Effector memory CD8-positive, alpha-beta T cell (primary cell): Measurements from ENCODE around the gene NEUROG1.
A peak's percentile ranks its signal among the peaks of the same experiment; 100 is the strongest.

Source experiments
- ATAC-seq: fragments of 150-1000 bp; cut with Tn5 transposase; replicated peaks from 2 replicates; pipeline ENCODE4 v1.10.0; 2021; ENCODE audit warnings: mild to moderate bottlenecking, moderate library complexity
- DNase-seq, 3 experiments: peaks; one replicate each; pipeline ENCODE4 v3.0.0; 2021
- H3K27ac Mint-ChIP-seq, 2 donors: one replicate each; pipeline ENCODE4 v1.8.0; 2022; ENCODE audit warnings: mild to moderate bottlenecking in 2 of 2, mixed read lengths in 2 of 2, moderate library complexity in 2 of 2
- H3K27me3 Mint-ChIP-seq, 2 donors: one replicate each; pipeline ENCODE4 v1.8.0; 2022; ENCODE audit warnings: mixed read lengths in 2 of 2
- H3K36me3 Mint-ChIP-seq: one replicate; pipeline ENCODE4 v1.8.0; 2022; ENCODE audit warnings: mild to moderate bottlenecking, moderate library complexity, mixed read lengths; ENCODE audit not compliant: insufficient read depth
- H3K4me1 Mint-ChIP-seq, 2 donors: one replicate each; pipeline ENCODE4 v1.8.0; 2022; ENCODE audit warnings: low read depth in 2 of 2, mixed read lengths in 2 of 2
- H3K4me3 Mint-ChIP-seq, 2 donors: one replicate each; pipeline ENCODE4 v1.8.0; 2022; ENCODE audit warnings: mild to moderate bottlenecking in 2 of 2, mixed read lengths in 2 of 2, moderate library complexity in 2 of 2
- H3K9me3 Mint-ChIP-seq, 2 donors: one replicate each; pipeline ENCODE4 v1.8.0; 2022; ENCODE audit warnings: mixed read lengths in 2 of 2

Gene NEUROG1

GRCh38 chr5:135492319-135492626, 43.5 kb downstream of the NEUROG1 start:
- no peak for DNase-seq
- H3K4me1 Mint-ChIP-seq: peaks cover 7 to 8% of the 10 kb centered on the region in 2 donors

GRCh38 chr5:135491552-135492318, 44.0 kb downstream of the NEUROG1 start:
- H3K9me3 Mint-ChIP-seq: no peaks in the 10 kb centered on the region
- DNase-seq (no peak), ATAC-seq (no peak)
- no peak overlapping the region for H3K4me3 Mint-ChIP-seq
- peaks cover 71 to 93% of the 10 kb centered on the region in 2 donors for H3K27me3 Mint-ChIP-seq
- H3K4me1 Mint-ChIP-seq: peaks cover 7 to 8% of the 10 kb centered on the region in 2 donors
- no peaks in the 10 kb centered on the region for H3K36me3 Mint-ChIP-seq
- H3K27ac Mint-ChIP-seq: no peak overlapping the region

More at GRCh38 chr5:135492319-135492626, 43.5 kb downstream of the NEUROG1 start:
- Mint-ChIP-seq H3K4me3 (no peak overlapping the region), H3K27ac (no peak overlapping the region), H3K9me3 (no peaks in the 10 kb centered on the region), H3K27me3 (peaks cover 66 to 93% of the 10 kb centered on the region in 2 donors), H3K36me3 (no peaks in the 10 kb centered on the region)
- ATAC-seq: no peak

GRCh38 chr5:135491038-135491551, 44.7 kb downstream of the NEUROG1 start:
- no peak overlapping the region for H3K27ac Mint-ChIP-seq
- DNase-seq (no peak), ATAC-seq (no peak)
- H3K27me3 Mint-ChIP-seq: peaks cover 77 to 96% of the 10 kb centered on the region in 2 donors
- H3K4me1 Mint-ChIP-seq: peaks cover 7 to 8% of the 10 kb centered on the region in 2 donors
- H3K36me3 Mint-ChIP-seq: no peaks in the 10 kb centered on the region
- no peaks in the 10 kb centered on the region for H3K9me3 Mint-ChIP-seq
- no peak overlapping the region for H3K4me3 Mint-ChIP-seq

GRCh38 chr5:135490245-135491037, 45.3 kb downstream of the NEUROG1 start:
- Mint-ChIP-seq H3K27ac (no peak overlapping the region), H3K27me3 (peaks cover 81 to 100% of the 10 kb centered on the region in 2 donors), H3K9me3 (no peaks in the 10 kb centered on the region), H3K4me3 (no peak overlapping the region), H3K4me1 (peaks cover 7 to 8% of the 10 kb centered on the region in 2 donors), H3K36me3 (no peaks in the 10 kb centered on the region)
- DNase-seq (no peak), ATAC-seq (no peak)

- Mint-ChIP-seq H3K4me1 (peaks cover 7 to 8% of the 10 kb centered on the region in 2 donors), H3K9me3 (no peaks in the 10 kb centered on the region), H3K4me3 (peak overlapping the region in 1 of 2 donors; percentile 56), H3K27me3 (peaks cover 81 to 100% of the 10 kb centered on the region in 2 donors), H3K27ac (no peak overlapping the region), H3K36me3 (no peaks in the 10 kb centered on the region)
- DNase-seq (no peak), ATAC-seq (no peak)
These were observed 46.1 kb downstream of the NEUROG1 start for GRCh38 chr5:135489466-135490244.

GRCh38 chr5:135488727-135489465, 46.9 kb downstream of the NEUROG1 start:
- no peak for ATAC-seq
- Mint-ChIP-seq H3K27me3 (peaks cover 74 to 96% of the 10 kb centered on the region in 2 donors), H3K9me3 (no peaks in the 10 kb centered on the region), H3K36me3 (no peaks in the 10 kb centered on the region), H3K4me1 (peaks cover 5 to 7% of the 10 kb centered on the region in 2 donors), H3K4me3 (no peak overlapping the region), H3K27ac (no peak overlapping the region)
- DNase-seq: no peak

- Mint-ChIP-seq H3K27me3 (peaks cover 70 to 94% of the 10 kb centered on the region in 2 donors), H3K27ac (no peak overlapping the region), H3K36me3 (no peaks in the 10 kb centered on the region), H3K9me3 (no peaks in the 10 kb centered on the region), H3K4me1 (peaks cover 5 to 7% of the 10 kb centered on the region in 2 donors), H3K4me3 (no peak overlapping the region)
- ATAC-seq: no peak
- no peak for DNase-seq
These were observed 47.8 kb downstream of the NEUROG1 start for GRCh38 chr5:135487839-135488514.

GRCh38 chr5:135487037-135487395, 48.7 kb downstream of the NEUROG1 start:
- DNase-seq (no peak), ATAC-seq (no peak)
- Mint-ChIP-seq H3K36me3 (no peaks in the 10 kb centered on the region), H3K4me1 (peaks cover 5 to 7% of the 10 kb centered on the region in 2 donors), H3K27me3 (peaks cover 70 to 84% of the 10 kb centered on the region in 2 donors), H3K4me3 (no peak overlapping the region), H3K9me3 (no peaks in the 10 kb centered on the region), H3K27ac (no peak overlapping the region)

- Mint-ChIP-seq H3K4me1 (peaks cover 5 to 7% of the 10 kb centered on the region in 2 donors), H3K4me3 (no peak overlapping the region), H3K27me3 (peaks cover 65 to 78% of the 10 kb centered on the region in 2 donors), H3K36me3 (no peaks in the 10 kb centered on the region), H3K9me3 (no peaks in the 10 kb centered on the region), H3K27ac (no peak overlapping the region)
- DNase-seq (no peak), ATAC-seq (no peak)
These were observed 49.4 kb downstream of the NEUROG1 start for GRCh38 chr5:135486131-135487036.

GRCh38 chr5:135484674-135485086, 51.1 kb downstream of the NEUROG1 start:
- peaks cover under 1 to 4% of the 10 kb centered on the region in 2 donors for H3K4me1 Mint-ChIP-seq
- ATAC-seq: no peak

More at GRCh38 chr5:135484674-135485086, 51.1 kb downstream of the NEUROG1 start:
- Mint-ChIP-seq H3K4me3 (no peak overlapping the region), H3K27me3 (peaks cover 55 to 64% of the 10 kb centered on the region in 2 donors), H3K36me3 (no peaks in the 10 kb centered on the region), H3K27ac (no peak overlapping the region), H3K9me3 (no peaks in the 10 kb centered on the region)
- DNase-seq: no peak
